Measurements from ENCODE around the gene HELB.

HELB gene

GRCh38 chr12:66301944-66302826 lies at the start of gene HELB:
TSS of gene HELB (plus strand) at chr12:66302493. CDS start at chr12:66302604, 111 bp downstream.
- DNase-seq, result peak; percentile 99

- no peak for DNase-seq
Observed at GRCh38 chr12:66252771-66253170, 49.5 kb upstream of the HELB start.

GRCh38 chr12:66255737-66256136 lies 46.6 kb upstream of the HELB start:
- no peak for DNase-seq

- DNase-seq, result no peak
Observed at GRCh38 chr12:66258011-66258410, 44.3 kb upstream of the HELB start.

GRCh38 chr12:66262737-66263136 lies 39.6 kb upstream of the HELB start:
- DNase-seq, result no peak

- DNase-seq, result no peak
Observed at GRCh38 chr12:66268562-66268961, 33.7 kb upstream of the HELB start.

GRCh38 chr12:66269142-66269541 lies 33.2 kb upstream of the HELB start:
- no peak for DNase-seq

GRCh38 chr12:66269757-66270383 lies 32.4 kb upstream of the HELB start:
- DNase-seq, result no peak

- no peak for DNase-seq
Observed at GRCh38 chr12:66270613-66271012, 31.7 kb upstream of the HELB start.

- no peak for DNase-seq
Observed at GRCh38 chr12:66272650-66273049, 29.6 kb upstream of the HELB start.

GRCh38 chr12:66273147-66273546 lies 29.1 kb upstream of the HELB start:
- no peak for DNase-seq

GRCh38 chr12:66275040-66275439 lies 27.3 kb upstream of the HELB start:
- no peak for DNase-seq

- DNase-seq, result no peak
Observed at GRCh38 chr12:66279123-66279712, 23.1 kb upstream of the HELB start.

GRCh38 chr12:66280561-66280960 lies 21.7 kb upstream of the HELB start:
- DNase-seq, result no peak

- DNase-seq, result no peak
Observed at GRCh38 chr12:66282244-66282643, 20.0 kb upstream of the HELB start.

- no peak for DNase-seq
Observed at GRCh38 chr12:66287275-66287674, 15.0 kb upstream of the HELB start.

GRCh38 chr12:66288121-66288520 lies 14.2 kb upstream of the HELB start:
- DNase-seq, result no peak

GRCh38 chr12:66289485-66289884 lies 12.8 kb upstream of the HELB start:
- no peak for DNase-seq

GRCh38 chr12:66290716-66291200 lies 11.5 kb upstream of the HELB start:
- DNase-seq, result no peak

- no peak for DNase-seq
Observed at GRCh38 chr12:66296176-66296683, 6.1 kb upstream of the HELB start.

GRCh38 chr12:66297080-66297479 lies 5.2 kb upstream of the HELB start:
- DNase-seq, result no peak

GRCh38 chr12:66297923-66298322 lies 4.4 kb upstream of the HELB start:
- DNase-seq, result no peak

- no peak for DNase-seq
Observed at GRCh38 chr12:66302827-66303169, 505 bp downstream of the HELB start.
